SK-N-SH treated with all-trans-retinoic acid at 6 μM for 48 hours (cell line): ENCODE data around the gene ETS1.

Experiments used
- ATAC-seq: fragments of 200-7000 bp; cut with Tn5 transposase; 3 replicates; pipeline ENCODE4 v1.9.1; 2020; ENCODE audit warnings: mild to moderate bottlenecking, moderate library complexity
- ARNTL ChIP-seq: fragments of 450-650 bp; formaldehyde crosslinking; IDR thresholded peaks from 2 replicates; pipeline ENCODE4 v1.5.0; 2020; ENCODE audit warnings: low read depth, mild to moderate bottlenecking, moderate library complexity, borderline replicate concordance
- BACH2 ChIP-seq: fragments of 250-450 bp; sonication (Bioruptor Pico); IDR thresholded peaks from 2 replicates; pipeline ENCODE4 v1.9.0; 2021; ENCODE audit warnings: mild to moderate bottlenecking, borderline replicate concordance
- CSDC2 ChIP-seq: fragments of 250-450 bp; sonication (Bioruptor Pico); IDR thresholded peaks from 2 replicates; pipeline ENCODE4 v1.5.0; 2020; ENCODE audit warnings: mild to moderate bottlenecking, moderate library complexity
- ESRRG ChIP-seq: fragments of 250-450 bp; sonication (Bioruptor Pico); IDR thresholded peaks from 2 replicates; pipeline ENCODE4 v1.6.1; 2021; ENCODE audit warnings: mild to moderate bottlenecking
- GLIS3 ChIP-seq: fragments of 250-450 bp; sonication (Bioruptor Pico); IDR thresholded peaks from 2 replicates; pipeline ENCODE4 v1.5.0; 2020; ENCODE audit warnings: mild to moderate bottlenecking, moderate library complexity
- ISL1 ChIP-seq: fragments of 250-450 bp; sonication (Bioruptor Pico); IDR thresholded peaks from 2 replicates; pipeline ENCODE4 v2.1.2; 2022; ENCODE audit warnings: mild to moderate bottlenecking, moderate library complexity
- OSR1 ChIP-seq: fragments of 250-450 bp; sonication (Bioruptor Pico); IDR thresholded peaks from 2 replicates; pipeline ENCODE4 v1.8.0; 2022; ENCODE audit warnings: moderate library complexity, mild to moderate bottlenecking, inconsistent platforms
- PPARA ChIP-seq: fragments of 250-450 bp; sonication (Bioruptor Pico); IDR thresholded peaks from 2 replicates; pipeline ENCODE4 v1.5.0; 2020; ENCODE audit warnings: mild to moderate bottlenecking, borderline replicate concordance
- RARB ChIP-seq: fragments of 250-450 bp; sonication (Bioruptor Pico); IDR thresholded peaks from 2 replicates; pipeline ENCODE4 v1.8.0; 2021; ENCODE audit warnings: mild to moderate bottlenecking, moderate library complexity
- TCF4 ChIP-seq: fragments of 250-450 bp; sonication (Bioruptor Pico); IDR thresholded peaks from 2 replicates; pipeline ENCODE4 v1.8.0; 2021; ENCODE audit warnings: mild to moderate bottlenecking, moderate library complexity, borderline replicate concordance
- TOX ChIP-seq: fragments of 250-450 bp; sonication (Bioruptor Pico); IDR thresholded peaks from 2 replicates; pipeline ENCODE4 v1.8.0; 2021; ENCODE audit warnings: mild to moderate bottlenecking, moderate library complexity, borderline replicate concordance
- ZC3H10 ChIP-seq: fragments of 250-450 bp; sonication (Bioruptor Pico); IDR thresholded peaks from 2 replicates; pipeline ENCODE4 v1.5.1; 2021; ENCODE audit warnings: mild to moderate bottlenecking, moderate library complexity
- ZFP3 ChIP-seq: fragments of 250-450 bp; sonication (Bioruptor Pico); IDR thresholded peaks from 2 replicates; pipeline ENCODE4 v1.5.0; 2020; ENCODE audit warnings: mild to moderate bottlenecking, moderate library complexity
- ZFP30 ChIP-seq: fragments of 450-650 bp; formaldehyde crosslinking; IDR thresholded peaks from 2 replicates; pipeline ENCODE4 v1.5.0; 2022; ENCODE audit warnings: mild to moderate bottlenecking, moderate library complexity
- ZNF565 ChIP-seq: fragments of 450-650 bp; formaldehyde crosslinking; conservative IDR thresholded peaks from 2 replicates; pipeline ENCODE4 v1.5.0; 2020; ENCODE audit warnings: low read depth, mild to moderate bottlenecking, moderate library complexity
- TF ChIP-seq, protein P1 (sequence below): fragments of 250-450 bp; sonication (Bioruptor Pico); IDR thresholded peaks from 2 replicates; pipeline ENCODE4 v1.5.0; 2020; ENCODE audit warnings: mild to moderate bottlenecking, moderate library complexity
- TF ChIP-seq, protein P2 (sequence below): fragments of 250-450 bp; sonication (Bioruptor Pico); IDR thresholded peaks from 2 replicates; pipeline ENCODE4 v1.5.1; 2021; ENCODE audit warnings: mild to moderate bottlenecking, moderate library complexity
- TF ChIP-seq, protein P3 (sequence below): fragments of 250-450 bp; sonication (Bioruptor Pico); IDR thresholded peaks from 2 replicates; pipeline ENCODE4 v1.8.0; 2020; ENCODE audit warnings: mild to moderate bottlenecking, moderate library complexity, borderline replicate concordance
- TF ChIP-seq, protein P4 (sequence below): fragments of 250-450 bp; sonication (Bioruptor Pico); IDR thresholded peaks from 2 replicates; pipeline ENCODE4 v1.8.0; 2021; ENCODE audit warnings: low read depth, mild to moderate bottlenecking, moderate library complexity, borderline replicate concordance

The ETS1 gene

DNA sequence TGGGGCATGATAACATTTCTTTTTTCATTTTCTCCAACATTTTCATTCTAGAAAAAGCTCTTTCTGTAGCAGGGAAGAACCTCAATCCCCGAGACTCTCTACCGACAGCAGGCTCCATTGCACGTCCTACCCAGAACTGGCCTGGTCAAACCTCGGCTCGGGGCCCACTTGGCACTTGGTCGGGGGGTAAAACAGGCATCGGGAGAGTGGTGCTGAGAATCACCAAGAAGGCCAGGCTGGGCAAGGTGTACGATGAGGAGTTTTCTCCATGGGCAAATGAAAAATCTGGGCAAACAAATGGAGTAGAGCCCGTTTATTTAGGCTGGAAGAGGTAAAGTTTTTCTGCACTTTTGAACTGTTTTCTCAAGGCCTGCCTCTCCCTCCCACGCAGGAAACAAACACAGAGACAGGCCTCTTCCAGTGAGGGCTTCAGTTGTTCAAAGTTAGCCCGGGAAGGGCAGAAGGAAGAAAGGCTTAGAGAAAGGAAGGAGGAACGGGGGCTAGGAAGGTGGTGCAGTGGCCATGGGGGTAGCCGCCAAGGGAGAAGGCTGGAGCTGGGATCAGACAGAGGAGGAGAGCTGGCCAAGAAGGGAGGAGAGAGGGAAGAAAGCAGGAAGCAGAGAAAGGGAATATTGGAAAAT is 87.6 kb downstream of the ETS1 start (continued):
- TF ChIP-seq, protein P1, sequence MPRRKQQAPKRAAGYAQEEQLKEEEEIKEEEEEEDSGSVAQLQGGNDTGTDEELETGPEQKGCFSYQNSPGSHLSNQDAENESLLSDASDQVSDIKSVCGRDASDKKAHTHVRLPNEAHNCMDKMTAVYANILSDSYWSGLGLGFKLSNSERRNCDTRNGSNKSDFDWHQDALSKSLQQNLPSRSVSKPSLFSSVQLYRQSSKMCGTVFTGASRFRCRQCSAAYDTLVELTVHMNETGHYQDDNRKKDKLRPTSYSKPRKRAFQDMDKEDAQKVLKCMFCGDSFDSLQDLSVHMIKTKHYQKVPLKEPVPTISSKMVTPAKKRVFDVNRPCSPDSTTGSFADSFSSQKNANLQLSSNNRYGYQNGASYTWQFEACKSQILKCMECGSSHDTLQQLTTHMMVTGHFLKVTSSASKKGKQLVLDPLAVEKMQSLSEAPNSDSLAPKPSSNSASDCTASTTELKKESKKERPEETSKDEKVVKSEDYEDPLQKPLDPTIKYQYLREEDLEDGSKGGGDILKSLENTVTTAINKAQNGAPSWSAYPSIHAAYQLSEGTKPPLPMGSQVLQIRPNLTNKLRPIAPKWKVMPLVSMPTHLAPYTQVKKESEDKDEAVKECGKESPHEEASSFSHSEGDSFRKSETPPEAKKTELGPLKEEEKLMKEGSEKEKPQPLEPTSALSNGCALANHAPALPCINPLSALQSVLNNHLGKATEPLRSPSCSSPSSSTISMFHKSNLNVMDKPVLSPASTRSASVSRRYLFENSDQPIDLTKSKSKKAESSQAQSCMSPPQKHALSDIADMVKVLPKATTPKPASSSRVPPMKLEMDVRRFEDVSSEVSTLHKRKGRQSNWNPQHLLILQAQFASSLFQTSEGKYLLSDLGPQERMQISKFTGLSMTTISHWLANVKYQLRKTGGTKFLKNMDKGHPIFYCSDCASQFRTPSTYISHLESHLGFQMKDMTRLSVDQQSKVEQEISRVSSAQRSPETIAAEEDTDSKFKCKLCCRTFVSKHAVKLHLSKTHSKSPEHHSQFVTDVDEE (CRISPR knock-in tag) = no peak
- no peak for TF ChIP-seq TOX
- no peak for TF ChIP-seq BACH2 (CRISPR knock-in tag)
- no peak for TF ChIP-seq ZFP30 (CRISPR knock-in tag)
- TF ChIP-seq, protein P2, sequence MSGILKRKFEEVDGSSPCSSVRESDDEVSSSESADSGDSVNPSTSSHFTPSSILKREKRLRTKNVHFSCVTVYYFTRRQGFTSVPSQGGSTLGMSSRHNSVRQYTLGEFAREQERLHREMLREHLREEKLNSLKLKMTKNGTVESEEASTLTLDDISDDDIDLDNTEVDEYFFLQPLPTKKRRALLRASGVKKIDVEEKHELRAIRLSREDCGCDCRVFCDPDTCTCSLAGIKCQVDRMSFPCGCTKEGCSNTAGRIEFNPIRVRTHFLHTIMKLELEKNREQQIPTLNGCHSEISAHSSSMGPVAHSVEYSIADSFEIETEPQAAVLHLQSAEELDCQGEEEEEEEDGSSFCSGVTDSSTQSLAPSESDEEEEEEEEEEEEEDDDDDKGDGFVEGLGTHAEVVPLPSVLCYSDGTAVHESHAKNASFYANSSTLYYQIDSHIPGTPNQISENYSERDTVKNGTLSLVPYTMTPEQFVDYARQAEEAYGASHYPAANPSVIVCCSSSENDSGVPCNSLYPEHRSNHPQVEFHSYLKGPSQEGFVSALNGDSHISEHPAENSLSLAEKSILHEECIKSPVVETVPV (CRISPR knock-in tag) = no peak
- TF ChIP-seq ARNTL (CRISPR knock-in tag) = no peak
- no peak for TF ChIP-seq TCF4
- TF ChIP-seq ESRRG (CRISPR knock-in tag) = no peak

DNA sequence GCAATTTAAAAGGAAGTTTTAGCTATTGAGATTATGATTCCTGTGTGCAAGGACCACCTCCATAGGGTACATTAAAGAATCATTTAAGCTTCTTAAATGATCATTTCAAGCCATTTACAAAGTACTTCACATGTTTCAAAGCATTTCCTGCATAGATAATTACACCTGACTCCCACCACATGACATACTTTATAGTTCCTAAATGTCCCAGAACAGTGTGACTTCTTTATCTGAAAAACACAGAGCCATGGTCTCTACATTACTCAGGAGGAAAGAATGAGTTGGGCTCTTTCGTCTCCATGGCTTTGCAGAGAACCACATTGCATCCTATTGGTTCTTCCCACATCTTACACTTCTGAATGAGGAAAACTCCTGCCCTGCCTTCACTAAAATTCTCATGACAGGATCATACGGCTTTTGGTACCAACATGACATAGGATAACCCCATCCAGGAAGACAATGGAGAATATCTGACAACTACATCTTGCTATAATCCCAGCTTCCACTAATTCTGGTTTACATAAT is 88.6 kb downstream of the ETS1 start:
- no peak for TF ChIP-seq OSR1
- TF ChIP-seq, protein P1 (CRISPR knock-in tag) = no peak
- TF ChIP-seq, protein P3, sequence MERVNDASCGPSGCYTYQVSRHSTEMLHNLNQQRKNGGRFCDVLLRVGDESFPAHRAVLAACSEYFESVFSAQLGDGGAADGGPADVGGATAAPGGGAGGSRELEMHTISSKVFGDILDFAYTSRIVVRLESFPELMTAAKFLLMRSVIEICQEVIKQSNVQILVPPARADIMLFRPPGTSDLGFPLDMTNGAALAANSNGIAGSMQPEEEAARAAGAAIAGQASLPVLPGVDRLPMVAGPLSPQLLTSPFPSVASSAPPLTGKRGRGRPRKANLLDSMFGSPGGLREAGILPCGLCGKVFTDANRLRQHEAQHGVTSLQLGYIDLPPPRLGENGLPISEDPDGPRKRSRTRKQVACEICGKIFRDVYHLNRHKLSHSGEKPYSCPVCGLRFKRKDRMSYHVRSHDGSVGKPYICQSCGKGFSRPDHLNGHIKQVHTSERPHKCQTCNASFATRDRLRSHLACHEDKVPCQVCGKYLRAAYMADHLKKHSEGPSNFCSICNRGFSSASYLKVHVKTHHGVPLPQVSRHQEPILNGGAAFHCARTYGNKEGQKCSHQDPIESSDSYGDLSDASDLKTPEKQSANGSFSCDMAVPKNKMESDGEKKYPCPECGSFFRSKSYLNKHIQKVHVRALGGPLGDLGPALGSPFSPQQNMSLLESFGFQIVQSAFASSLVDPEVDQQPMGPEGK (CRISPR knock-in tag) = no peak
- no peak for TF ChIP-seq ZNF565 (CRISPR knock-in tag)
- TF ChIP-seq ISL1 = no peak
- no peak for TF ChIP-seq ZFP3 (CRISPR knock-in tag)
- TF ChIP-seq ZC3H10 (CRISPR knock-in tag) = no peak
- no peak for TF ChIP-seq ZFP30 (CRISPR knock-in tag)
- TF ChIP-seq, protein P2 (CRISPR knock-in tag) = no peak
- TF ChIP-seq CSDC2 (CRISPR knock-in tag) = no peak
- TF ChIP-seq GLIS3 (CRISPR knock-in tag) = no peak
- TF ChIP-seq, protein P4, sequence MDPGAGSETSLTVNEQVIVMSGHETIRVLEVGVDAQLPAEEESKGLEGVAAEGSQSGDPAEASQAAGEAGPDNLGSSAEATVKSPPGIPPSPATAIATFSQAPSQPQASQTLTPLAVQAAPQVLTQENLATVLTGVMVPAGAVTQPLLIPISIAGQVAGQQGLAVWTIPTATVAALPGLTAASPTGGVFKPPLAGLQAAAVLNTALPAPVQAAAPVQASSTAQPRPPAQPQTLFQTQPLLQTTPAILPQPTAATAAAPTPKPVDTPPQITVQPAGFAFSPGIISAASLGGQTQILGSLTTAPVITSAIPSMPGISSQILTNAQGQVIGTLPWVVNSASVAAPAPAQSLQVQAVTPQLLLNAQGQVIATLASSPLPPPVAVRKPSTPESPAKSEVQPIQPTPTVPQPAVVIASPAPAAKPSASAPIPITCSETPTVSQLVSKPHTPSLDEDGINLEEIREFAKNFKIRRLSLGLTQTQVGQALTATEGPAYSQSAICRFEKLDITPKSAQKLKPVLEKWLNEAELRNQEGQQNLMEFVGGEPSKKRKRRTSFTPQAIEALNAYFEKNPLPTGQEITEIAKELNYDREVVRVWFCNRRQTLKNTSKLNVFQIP (CRISPR knock-in tag) = no peak
- no peak for TF ChIP-seq BACH2 (CRISPR knock-in tag)
- TF ChIP-seq TCF4 = no peak
- TF ChIP-seq TOX = no peak
- TF ChIP-seq ARNTL (CRISPR knock-in tag) = no peak
- no peak for TF ChIP-seq PPARA (CRISPR knock-in tag)
- TF ChIP-seq RARB = no peak
- TF ChIP-seq, all 23 proteins: peak for 0
- 0 out of 3 replicates have a peak, but pooled peaks have one; percentile 2 for ATAC-seq
